HTERT RPE-1 (cell line): Measurements from ENCODE around the gene TP53BP2.

ENCODE experiments used
- in situ Hi-C: fragments of 300-500 bp; cut with MboI; formaldehyde crosslinking; loops from 4 replicates; pipeline ENCODE4 v1.14.3; 2020; ENCODE audit warnings: low sequenced_read_pairs

TP53BP2 gene

DNA sequence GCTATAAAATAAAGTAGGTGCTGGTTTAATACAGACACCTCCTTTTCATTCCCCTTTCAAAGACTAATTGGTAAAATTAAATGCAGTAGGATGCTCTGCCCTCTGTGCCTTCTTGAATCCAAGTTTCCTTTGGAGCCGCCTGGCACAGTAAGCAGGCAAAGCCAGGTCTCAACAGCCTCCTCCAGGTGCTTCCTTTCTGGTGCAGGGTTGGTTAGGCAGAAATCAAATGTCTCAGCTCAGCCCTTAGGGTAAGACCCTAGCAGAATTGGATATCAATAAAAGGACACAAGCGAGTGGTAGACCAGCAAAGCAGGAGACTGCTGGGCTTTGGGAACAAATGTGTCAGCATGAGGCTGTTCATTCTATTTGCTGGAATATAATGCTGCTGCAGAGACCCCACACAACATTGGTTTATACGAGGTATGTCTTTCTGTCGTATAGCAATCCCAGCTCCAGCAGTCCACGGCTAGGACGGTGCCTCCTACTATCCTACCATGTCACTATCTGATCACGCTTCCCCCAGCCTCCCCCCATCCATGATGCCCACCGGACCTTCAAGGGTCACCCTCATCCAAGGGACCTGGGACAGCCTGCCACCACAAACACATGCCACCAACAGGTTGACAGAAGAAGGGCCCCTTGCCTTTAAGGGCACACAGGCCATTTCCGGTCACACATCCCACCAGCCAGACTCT is 75.0 kb downstream of the TP53BP2 start:
- in situ Hi-C loops: no loop called here

DNA sequence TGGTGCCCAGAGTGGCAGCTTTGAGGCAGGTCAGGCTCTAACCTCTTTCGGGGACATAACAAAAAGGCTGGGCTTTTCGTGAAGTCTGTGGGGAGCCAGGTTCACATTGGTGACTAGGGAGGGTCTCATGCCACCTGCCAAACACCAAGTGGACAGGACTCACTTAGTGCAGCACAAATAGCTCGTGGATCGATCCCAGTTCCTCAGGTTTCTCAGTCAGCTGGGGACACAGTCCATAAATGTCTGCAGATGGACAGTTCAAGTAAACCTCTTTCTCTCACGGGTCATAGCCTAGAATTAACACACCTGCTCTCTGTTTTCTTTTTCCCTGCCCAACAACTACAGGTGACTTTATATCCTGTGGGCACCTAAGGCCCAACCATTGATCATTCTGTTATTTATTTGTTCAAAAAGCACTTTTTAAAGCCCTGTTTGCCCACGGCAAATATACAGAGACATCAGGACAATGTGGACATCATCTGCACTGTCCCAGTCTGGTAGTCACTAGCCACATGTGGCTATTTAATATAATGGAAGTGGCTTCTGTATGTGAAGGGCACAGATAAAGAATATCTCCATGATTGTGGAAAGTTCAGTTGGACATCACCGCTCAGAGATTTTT is 79.9 kb downstream of the TP53BP2 start:
- in situ Hi-C loops: no loop called here

- in situ Hi-C loops: no loop called here
Observed at GRCh38 chr1:223765036-223765718, 80.6 kb downstream of the TP53BP2 start.

GRCh38 chr1:223763881-223764280 is 81.9 kb downstream of the TP53BP2 start:
- in situ Hi-C loops: no loop called here

DNA sequence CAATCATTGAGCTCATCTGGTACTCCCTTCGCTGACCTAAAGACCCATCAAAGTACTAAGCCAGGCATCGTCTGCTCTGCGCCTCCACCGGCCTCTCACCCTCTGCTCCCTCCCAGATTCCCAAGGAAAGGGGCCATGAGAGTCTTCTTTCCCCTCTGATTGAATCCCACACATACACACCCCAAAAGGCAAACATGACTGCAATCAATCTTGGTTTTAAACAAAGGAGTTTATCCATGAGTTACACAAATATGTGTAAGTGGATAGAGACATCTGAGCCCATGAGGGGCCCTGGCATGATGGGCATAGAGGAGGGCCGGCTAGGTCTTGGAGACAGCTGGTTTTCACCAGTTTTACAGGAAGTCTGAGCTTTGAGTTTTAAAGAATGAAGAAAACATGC is 82.5 kb downstream of the TP53BP2 start:
- in situ Hi-C loops: no loop called here

- in situ Hi-C loops: no loop called here
Observed at GRCh38 chr1:223761411-223761810, 84.3 kb downstream of the TP53BP2 start.

DNA sequence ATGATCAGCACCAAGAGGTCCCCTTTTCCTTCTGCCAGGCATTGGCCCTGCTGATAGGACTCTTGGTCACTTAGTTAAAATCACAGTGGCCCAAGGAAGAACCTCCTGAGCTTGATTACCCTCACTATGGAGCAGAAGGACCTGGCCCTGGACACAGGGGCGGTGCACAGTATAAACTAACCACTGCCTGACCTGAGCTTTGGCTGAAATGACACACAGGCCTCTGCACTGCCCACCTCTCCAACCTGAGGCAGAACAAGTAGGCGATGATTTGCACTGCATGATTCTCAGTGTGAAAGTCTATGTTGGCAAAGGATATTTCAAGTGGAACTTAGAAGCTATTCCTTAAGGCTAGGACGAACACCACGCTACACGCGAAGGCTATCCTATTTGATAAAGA is 84.9 kb downstream of the TP53BP2 start:
- in situ Hi-C loops: no loop called here

DNA sequence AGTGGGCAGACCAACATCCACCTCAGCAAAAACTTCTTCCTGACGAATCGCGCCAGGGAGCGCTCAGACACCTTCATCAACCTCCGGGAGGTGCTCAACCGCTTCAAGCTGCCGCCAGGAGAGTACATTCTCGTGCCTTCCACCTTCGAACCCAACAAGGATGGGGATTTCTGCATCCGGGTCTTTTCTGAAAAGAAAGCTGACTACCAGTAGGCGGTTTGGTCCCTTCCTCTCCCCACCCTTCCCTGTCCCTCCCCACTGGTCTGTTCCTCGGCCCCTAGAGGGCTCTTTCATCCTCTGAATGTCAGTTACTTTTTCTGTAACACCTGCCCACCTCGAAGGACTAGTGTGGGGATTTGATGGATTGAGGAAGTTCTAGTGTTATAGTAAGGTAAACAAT is 86.5 kb downstream of the TP53BP2 start:
- in situ Hi-C loops: no loop called here

DNA sequence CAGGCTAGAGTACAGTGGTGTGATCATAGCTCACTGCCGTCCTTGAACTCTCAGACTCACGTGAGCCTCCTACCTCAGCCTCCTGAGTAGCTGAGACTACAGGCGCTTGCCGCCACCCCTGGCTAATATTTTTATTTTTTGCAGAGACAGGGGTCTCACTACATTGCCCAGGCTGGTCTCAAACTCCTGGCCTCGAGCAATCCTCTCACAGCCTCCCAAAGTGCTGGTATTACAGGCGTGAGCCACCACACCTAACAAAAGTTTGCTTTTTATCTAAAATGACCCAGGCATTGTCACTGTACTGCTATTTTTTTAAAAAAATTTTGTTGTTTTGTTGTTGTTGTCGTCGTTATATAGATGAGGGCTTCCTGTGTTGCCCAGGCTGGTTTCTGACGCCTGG is 87.0 kb downstream of the TP53BP2 start:
- in situ Hi-C loops: no loop called here

GRCh38 chr1:223756806-223757700 is 88.7 kb downstream of the TP53BP2 start:
- in situ Hi-C loops: no loop called here

DNA sequence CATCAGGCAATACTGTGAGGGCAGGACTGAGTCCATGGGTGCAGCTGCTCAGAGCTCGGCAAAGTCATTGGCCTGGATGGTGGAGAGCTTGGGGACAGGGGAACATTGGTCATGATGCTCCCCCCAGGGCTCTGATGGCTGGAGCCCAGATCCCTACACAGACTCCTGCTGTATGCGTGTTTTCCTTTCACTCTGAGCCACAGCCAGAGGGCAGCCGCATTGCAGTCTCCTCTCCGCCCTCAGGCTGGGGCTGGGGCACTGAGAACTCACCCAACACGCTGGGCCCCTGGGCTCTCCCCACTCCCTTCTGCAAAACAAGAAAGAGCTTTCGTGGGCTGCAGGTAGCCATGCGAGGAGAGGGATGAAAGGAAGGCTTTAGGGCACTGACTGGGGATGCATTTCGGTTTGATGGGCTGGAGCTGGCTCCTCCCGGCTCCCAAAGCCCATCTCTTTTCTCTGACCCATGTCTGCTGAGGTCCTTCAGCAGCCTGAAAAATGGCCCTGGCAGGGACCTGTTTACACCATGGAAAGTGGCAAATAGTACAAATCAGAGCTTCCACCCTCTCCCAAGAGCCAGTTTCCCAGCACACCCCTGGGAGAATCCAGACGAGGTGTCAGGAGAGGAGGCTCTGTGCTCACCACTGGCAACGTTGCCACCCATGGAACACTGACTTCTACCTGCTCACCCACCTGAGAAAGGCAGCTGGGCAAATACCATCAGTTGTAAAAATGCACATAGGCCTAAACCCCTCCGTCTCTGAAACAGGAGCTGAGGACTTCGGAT is 89.6 kb downstream of the TP53BP2 start:
- in situ Hi-C loops: no loop called here

- in situ Hi-C loops: no loop called here
Observed at GRCh38 chr1:223755432-223755792, 90.3 kb downstream of the TP53BP2 start.

GRCh38 chr1:223754681-223755431 is 90.9 kb downstream of the TP53BP2 start:
- in situ Hi-C loops: no loop called here

DNA sequence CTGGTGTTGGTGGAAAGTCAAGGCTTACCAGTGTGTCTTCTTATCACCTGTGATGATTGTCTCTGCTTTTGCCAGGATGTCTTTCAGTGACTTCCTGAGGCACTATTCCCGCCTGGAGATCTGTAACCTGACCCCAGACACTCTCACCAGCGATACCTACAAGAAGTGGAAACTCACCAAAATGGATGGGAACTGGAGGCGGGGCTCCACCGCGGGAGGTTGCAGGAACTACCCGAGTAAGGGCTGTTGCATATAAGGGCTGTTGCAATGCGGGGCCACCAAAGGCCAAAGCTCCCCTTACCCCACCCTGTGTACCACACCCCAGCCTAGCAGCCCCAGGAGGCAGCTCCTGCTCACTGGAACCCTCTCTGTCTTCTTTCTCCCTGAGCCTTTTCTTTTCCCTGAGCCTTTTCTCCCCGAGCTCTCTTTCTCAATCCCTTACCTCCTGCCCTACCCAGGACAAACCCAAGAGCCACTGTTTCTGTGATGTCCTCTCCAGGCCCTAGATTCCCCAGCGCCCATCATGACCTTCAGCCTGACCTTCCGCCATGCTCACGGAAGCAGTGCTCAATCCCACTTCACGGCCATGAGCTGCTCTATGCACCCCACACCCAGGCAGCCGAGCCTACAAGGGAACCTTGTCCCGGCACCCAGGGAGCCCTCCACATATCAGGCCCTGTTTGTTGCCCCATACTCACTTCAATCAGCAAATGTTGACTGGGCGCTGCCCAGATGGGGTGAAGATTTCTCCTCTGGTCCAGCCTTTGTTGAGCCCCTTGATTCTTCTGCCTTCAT is 92.8 kb downstream of the TP53BP2 start:
- in situ Hi-C loops: no loop called here

GRCh38 chr1:223751696-223752095 is 94.1 kb downstream of the TP53BP2 start:
- in situ Hi-C loops: no loop called here

GRCh38 chr1:223750730-223751570 is 94.8 kb downstream of the TP53BP2 start:
- in situ Hi-C loops: no loop called here

DNA sequence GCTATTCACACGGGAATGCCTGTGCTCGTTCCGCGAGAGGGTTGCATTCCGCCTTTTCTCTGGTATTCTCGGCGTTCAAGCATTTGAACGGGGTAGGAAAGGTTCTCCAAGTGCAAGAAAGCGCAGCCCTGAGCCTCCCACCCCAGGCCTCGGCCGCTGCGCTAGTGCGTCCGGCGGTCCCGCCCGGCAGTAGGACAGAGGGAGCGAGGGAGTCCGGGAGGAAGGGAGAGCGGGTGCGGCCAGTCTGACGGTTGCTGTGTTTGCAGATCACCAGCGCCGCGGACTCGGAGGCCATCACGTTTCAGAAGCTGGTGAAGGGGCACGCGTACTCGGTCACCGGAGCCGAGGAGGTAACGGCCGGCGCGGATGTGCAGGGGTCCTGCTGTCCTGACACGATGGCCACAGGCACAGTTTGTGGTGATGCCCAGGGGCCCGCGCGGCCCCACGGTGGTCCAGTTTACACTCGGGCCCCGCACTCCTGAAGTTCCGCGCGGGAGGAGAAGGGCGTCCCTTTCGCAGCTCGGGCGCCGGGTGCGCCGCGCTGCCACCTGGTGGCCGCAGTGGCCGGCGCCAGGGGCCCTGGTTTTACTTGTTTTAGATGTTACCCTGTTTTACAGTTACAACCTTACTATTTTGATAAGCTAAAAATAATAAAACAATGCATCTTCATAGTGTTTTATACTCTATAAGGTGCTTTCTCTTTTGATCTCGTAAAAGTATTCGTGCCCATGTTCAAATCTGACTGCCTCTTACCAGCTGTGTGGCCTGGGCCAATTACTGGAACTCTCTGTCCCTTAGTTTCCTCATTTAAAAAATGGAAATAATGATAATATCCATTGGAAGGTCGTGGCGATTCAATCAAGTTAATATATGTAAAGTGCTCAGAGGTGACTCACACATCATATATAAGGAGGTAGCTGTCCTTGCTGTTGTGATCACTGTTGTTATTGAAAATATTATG is 96.7 kb downstream of the TP53BP2 start:
- in situ Hi-C loops: no loop called here
